ENCODE data around the gene DNAJB4. TPM values are rescaled to one million over a fixed set of nuclear protein-coding genes. Genes with fewer than 3 reads are reported as not detected.

DNAJB4 gene
- total and polyA plus RNA-seq, 2 of the 8 experiments (the other 6 are each of a cell fraction or from before 2014, with no cell fraction given), result 6.6 to 21.8 TPM

DNA sequence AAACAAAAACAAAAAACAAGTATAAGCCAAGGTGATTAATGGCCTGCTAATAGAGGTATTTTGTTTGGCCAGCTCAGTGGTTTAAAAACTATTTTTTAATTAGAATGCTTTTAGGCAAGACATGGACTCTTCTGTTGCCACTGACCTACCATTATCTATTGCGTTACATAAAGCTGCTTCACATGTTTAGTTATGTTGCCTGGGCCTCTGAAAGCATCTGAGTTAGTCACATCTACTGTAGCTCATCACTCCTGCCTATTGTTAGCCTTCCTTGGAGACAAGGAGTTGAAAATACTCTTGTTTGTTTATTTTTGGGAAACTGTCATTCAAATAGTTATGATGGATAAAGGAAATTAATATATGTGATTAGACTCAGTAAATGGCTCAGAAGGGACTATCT, 14.3 kb downstream of the DNAJB4 start:
- Histone ChIP-seq H3K27me3 (replicated peaks in 1 of 4; ENCODE audit: control insufficient read depth in 3 of 4, extremely low read depth in 1 of 4, insufficient read depth in 3 of 4, low read length in 3 of 4) (no peaks in the 10 kb centered on the region), H3K4me3 (ENCODE audit: extremely low read depth in 1 of 4, insufficient read depth in 2 of 4, low read depth in 3 of 4, low read length in 4 of 4) (no peak overlapping the region), H4K8ac (ENCODE audit: extremely low read depth, insufficient read depth, low read length) (no peak overlapping the region), H2AK5ac (ENCODE audit: low read depth, low read length) (no peak overlapping the region), H3K79me1 (ENCODE audit: low read depth, low read length) (no peaks in the 10 kb centered on the region), H2BK120ac (replicated peaks; ENCODE audit: low read depth, low read length) (no peak overlapping the region), H4K5ac (ENCODE audit: insufficient read length, low read depth, low read length) (no peak overlapping the region), H3K4me2 (ENCODE audit: insufficient read depth in 1 of 2, low read depth in 2 of 2, low read length in 2 of 2) (no peak overlapping the region), H3K9me3 (ENCODE audit: insufficient read depth in 2 of 2, low read depth in 1 of 2, low read length in 1 of 2) (no peaks in the 10 kb centered on the region), H2BK12ac (ENCODE audit: low read depth, low read length) (no peak overlapping the region), H2BK20ac (ENCODE audit: low read length) (no peak overlapping the region), H3K23me2 (ENCODE audit: low read depth, low read length) (no peaks in the 10 kb centered on the region), H3K79me2 (ENCODE audit: control insufficient read depth in 1 of 2, insufficient read depth in 2 of 2, low read length in 2 of 2) (no peaks in the 10 kb centered on the region), H3K27ac (ENCODE audit: low read depth, low read length) (no peak overlapping the region), H4K91ac (replicated peaks; ENCODE audit: insufficient read length, low read length) (no peak overlapping the region), H3K4ac (replicated peaks; ENCODE audit: insufficient read length, low read depth, low read length) (no peak overlapping the region), H2AFZ (ENCODE audit: low read length) (no peak overlapping the region), H3K23ac (ENCODE audit: insufficient read length) (no peak overlapping the region), H3K56ac (replicated peaks; ENCODE audit: insufficient read length, low read depth, low read length) (no peak overlapping the region), H3K4me1 (replicated peaks in 1 of 4; ENCODE audit: control insufficient read depth in 3 of 4, insufficient read depth in 4 of 4, low read length in 3 of 4) (0 out of 7 replicates have a peak, but pooled peaks cover 0 to 2% (median 0%) of the 10 kb centered on the region in 4 experiments), H3K14ac (ENCODE audit: insufficient read length) (no peak overlapping the region), H4K20me1 (replicated peaks in 1 of 2; ENCODE audit: control insufficient read depth in 1 of 2, insufficient read depth in 2 of 2, low read length in 2 of 2) (no peaks in the 10 kb centered on the region), H3K18ac (ENCODE audit: extremely low read depth, low read length) (no peak overlapping the region), H3K9ac (replicated peaks in 1 of 4; ENCODE audit: extremely low read depth in 1 of 4, low read depth in 3 of 4, low read length in 3 of 4) (no peak overlapping the region), H3K36me3 (ENCODE audit: control insufficient read depth in 2 of 4, insufficient read depth in 4 of 4, low read length in 3 of 4) (no peaks in the 10 kb centered on the region; a peak in 1 of 8 replicates), H2BK5ac (ENCODE audit: low read depth, low read length) (no peak overlapping the region), H2BK15ac (ENCODE audit: low read length) (no peak overlapping the region)
- ChIA-PET CTCF (ENCODE audit: partially characterized antibody) (interaction anchor here (0.7 to 1.5 kb wide), 3 partner anchors 10 to 96 kb away, joined by 3 to 9 read pairs (median 3); no protein-coding TSS in a partner anchor), POLR2A (ENCODE audit: partially characterized antibody) (interaction anchor here (0.6 to 1.9 kb wide), 3 partner anchors 15 to 469 kb away, joined by 3 to 9 read pairs (median 3); partner anchors contain the start of gene DNAJB4)
- no peak for FAIRE-seq
- 94% methylated on average over 1 of the region's 1 CpG; no CpG with 5 or more reads in 1 of the 2 experiments for WGBS, 2 experiments (ENCODE audit: extremely low coverage in 1 of 2, insufficient coverage in 1 of 2, insufficient read length in 1 of 2, insufficient replicate concordance in 2 of 2, low coverage in 1 of 2, low lambda C conversion rate in 2 of 2, missing lambda C conversion rate in 1 of 2)
- DNase-seq (ENCODE audit: low read depth in 1 of 2, low spot score in 2 of 2), result no peak
- TF ChIP-seq RXRA (IDR thresholded peaks at IDR 0.05; ENCODE audit: insufficient read depth, low read depth, low read length), result no peak
- TF ChIP-seq POU5F1 (IDR thresholded peaks at IDR 0.05; ENCODE audit: low read depth, low read length), result no peak
- TF ChIP-seq TEAD4 (IDR thresholded peaks at IDR 0.05; ENCODE audit: low read depth, low read length), result no peak
- TF ChIP-seq HDAC2 (IDR thresholded peaks at IDR 0.05; ENCODE audit: borderline replicate concordance in 1 of 2, low read depth in 2 of 2, low read length in 2 of 2), result no peak
- no peak for TF ChIP-seq RNF2 (IDR thresholded peaks at IDR 0.05; ENCODE audit: borderline replicate concordance, low read depth, low read length, missing control alignments, poor library complexity, severe bottlenecking)
